GM21576 (cell line): ENCODE results near the gene RASA4B.
"Not testable (repeated sequence)": the region's sequence is repeated elsewhere in the genome, so short reads cannot be mapped to it uniquely, and the experiment has no call there.

Experiments used
- ATAC-seq: cut with Tn5 transposase; IDR thresholded peaks from one replicate; pipeline ENCODE4 v1.9.1; 2021; ENCODE audit warnings: mild to moderate bottlenecking, moderate library complexity; ENCODE audit not compliant: unreplicated experiment

Gene RASA4B

GRCh38 chr7:102512642-102513221, 4.8 kb downstream of the RASA4B start:
- ATAC-seq, result not testable (repeated sequence)

DNA sequence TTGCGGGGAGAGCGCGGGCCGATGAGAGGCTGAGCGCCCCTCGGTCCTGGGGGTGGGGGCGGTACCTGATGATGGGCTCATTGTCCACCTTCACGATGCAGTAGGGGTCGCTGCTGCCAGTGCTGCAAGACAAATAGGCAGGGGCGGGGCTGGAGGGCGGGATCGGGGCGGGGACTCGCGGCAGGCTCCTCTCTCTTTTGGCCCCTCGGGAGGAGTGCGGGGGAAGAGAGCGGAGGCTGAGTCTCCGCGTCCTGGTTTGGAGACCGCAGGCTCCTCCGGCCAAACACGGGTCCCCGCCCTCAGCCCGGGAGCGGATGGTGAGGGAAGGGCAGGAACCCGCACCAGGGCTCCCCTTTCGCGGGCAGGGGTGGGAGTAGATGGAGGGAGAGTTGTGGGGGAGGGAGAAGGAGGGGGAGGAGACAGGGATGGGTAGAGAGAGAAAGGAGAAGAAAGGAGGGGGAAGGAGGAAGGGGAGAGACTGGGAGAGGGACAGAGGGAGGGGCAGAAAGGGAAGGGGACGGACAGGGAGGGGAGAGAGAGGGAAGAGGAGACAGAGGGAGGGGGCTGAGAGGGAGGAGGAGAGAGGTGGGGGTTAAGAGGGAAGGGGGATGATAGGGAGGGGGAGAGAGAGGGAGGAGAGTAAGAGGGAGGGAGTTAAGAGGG, 5.6 kb downstream of the RASA4B start:
- peak; percentile 36 for ATAC-seq

GRCh38 chr7:102510575-102510974, 7.0 kb downstream of the RASA4B start:
- ATAC-seq, result not testable (repeated sequence)

DNA sequence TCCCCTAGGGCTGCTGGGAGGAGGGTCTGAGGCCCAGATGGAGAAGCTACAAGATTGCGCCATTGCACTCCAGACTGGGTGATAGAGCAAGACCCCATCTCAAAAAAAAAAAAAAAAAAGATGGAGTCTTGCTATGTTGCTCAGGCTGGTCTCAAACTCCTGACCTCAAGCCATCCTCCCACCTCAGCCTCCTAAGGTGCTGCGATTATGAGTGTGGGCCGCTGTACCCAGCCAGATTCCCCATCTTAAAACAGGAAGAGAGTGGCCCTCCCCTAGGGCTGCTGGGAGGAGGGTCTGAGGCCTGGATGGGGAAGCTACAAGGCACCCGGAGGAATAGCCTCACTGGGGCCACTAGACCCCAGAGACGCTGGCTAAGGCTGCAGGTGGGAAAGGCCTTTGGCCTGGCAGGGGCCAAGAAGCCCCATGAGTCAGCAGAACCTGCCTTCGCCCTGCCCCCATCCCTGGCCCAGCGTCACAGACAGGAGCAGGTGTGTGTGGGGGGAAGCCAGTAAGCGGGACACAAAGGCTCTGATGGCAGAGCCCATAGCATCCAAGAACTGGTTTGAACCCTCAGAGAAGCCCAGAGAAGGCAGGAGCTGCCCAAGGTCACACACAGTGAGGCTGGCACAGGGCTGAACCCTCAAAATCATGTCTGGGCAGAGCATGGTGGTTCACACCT, 10.0 kb downstream of the RASA4B start:
- ATAC-seq, result not testable (repeated sequence)

DNA sequence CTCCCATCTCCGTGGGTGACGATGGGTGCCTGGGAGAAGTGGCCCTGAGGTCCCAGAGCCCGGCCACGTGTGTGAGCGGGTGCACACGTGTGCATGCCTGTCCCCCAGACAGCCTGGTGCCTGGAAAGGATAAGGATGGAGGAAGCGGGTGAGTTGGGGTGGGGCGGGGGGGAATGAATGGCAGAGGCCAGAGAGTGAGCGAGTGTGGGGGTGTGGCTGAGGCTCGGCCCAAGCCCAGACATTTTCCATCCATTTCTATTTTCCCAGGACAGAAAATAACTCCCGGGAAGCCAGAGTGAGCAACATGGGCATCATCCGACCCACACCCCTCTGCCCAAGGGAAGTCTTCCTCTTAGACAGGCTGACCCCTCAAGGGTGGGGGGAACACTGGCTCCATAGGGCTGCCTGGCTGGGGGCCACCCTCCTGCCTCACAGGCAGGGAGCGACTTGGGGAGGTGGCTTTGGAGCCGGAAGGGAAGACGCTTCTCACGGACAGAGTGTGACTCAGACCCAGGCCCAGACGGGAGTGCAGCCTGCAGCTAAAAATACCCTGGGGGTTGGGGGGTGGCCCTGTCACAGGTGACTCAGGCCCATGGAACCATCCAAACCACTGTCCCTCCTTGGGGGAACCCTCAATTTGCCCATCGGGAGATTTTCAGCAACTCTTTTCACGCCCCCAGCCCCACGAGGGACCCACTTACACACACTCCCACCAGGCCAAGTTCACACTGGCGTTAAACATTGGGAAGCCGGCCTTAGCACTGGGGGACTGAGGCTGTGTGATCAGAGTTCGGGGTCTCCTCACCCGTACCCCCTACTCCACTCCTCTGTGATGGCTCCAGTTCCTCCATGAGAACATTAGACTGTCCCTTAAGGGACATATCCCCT, 12.0 kb downstream of the RASA4B start:
- ATAC-seq, result not testable (repeated sequence)

GRCh38 chr7:102503141-102503540, 14.4 kb downstream of the RASA4B start:
- not testable (repeated sequence) for ATAC-seq

DNA sequence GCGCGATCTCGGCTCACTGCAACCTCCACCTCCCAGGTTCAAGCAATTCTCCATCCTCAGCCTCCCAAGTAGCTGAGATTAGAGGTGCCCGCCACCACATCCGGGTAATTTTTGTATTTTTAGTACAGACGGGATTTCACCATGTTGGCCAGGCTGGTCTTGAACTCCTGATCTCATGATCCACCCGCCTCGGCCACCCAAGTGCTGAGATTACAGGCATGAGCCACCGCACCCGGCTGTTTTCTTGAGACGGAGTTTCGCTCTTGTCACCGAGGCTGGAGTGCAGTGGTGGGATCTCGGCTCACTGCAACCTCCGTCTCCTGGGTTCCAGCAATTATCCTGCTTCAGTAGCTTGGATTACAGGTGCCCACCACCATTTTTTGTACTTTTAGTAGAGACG, 19.3 kb downstream of the RASA4B start:
- ATAC-seq, result not testable (repeated sequence)

GRCh38 chr7:102497308-102497707, 20.3 kb downstream of the RASA4B start:
- ATAC-seq, result not testable (repeated sequence)

DNA sequence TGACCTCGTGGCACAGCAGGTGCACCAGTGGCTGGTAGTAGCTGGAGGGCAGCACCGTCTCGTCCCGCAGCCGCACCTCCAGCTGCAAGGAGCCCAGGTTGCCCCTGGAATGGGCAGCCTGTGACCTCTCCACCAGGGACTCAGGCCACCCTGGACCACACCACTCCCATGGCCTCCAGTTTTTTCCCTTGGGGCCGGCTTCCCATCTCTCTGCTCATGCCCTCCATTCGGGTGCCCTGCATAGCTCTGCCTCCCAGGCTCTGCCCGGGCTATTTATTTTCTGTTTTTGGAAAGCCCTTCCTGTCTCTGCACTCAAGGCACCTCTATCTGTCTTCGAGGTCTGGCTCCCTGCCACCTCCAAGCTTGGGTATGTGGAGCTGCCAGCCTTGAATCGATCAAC, 20.7 kb downstream of the RASA4B start:
- ATAC-seq, result not testable (repeated sequence)

- peak; percentile 45 for ATAC-seq
Measured at GRCh38 chr7:102494473-102495149, 23.0 kb downstream of the RASA4B start.

- ATAC-seq, result not testable (repeated sequence)
Measured at GRCh38 chr7:102494026-102494425, 23.6 kb downstream of the RASA4B start.

DNA sequence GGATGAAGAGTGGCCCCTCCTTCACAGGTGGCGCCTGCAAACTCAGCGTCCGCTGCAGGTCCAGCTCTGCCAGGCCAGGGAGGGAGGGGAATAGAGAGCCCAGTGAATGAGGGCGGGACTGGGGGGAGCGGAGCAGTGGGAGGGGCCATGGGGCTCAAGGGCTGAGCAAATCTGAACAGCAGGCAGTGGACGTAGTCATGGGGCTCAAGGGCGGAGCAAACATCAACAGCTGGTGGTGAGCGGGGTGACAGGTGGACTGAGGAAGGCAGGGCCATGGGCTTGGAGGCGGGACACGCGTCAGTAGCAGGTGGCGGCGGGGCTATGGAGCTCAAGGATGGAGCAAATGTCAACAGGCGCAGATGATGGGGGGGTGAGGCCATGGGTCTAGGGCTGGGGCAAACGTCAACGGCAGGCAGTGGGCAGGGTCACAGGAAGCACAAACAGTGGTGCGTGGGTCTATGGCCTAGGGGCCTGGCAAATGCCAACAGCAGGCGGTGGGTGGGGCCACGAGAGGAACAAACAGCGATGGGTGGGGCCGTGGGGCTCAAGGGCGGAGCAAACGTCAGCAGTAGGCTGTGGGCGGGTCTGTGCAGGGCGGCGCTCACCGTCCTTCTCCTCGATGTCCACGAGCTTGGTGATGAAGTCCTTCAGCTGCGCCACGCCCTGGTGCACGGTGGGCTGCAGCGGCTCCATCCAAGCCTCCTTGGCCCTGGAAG, 24.2 kb downstream of the RASA4B start:
- ATAC-seq, result peak; percentile 35

- peak; percentile 50 for ATAC-seq
Measured at GRCh38 chr7:102490529-102491075, 27.0 kb downstream of the RASA4B start.

GRCh38 chr7:102484317-102484716, 33.3 kb downstream of the RASA4B start:
- ATAC-seq, result not testable (repeated sequence)

- ATAC-seq, result not testable (repeated sequence)
Measured at GRCh38 chr7:102481962-102482361, 35.6 kb downstream of the RASA4B start.

DNA sequence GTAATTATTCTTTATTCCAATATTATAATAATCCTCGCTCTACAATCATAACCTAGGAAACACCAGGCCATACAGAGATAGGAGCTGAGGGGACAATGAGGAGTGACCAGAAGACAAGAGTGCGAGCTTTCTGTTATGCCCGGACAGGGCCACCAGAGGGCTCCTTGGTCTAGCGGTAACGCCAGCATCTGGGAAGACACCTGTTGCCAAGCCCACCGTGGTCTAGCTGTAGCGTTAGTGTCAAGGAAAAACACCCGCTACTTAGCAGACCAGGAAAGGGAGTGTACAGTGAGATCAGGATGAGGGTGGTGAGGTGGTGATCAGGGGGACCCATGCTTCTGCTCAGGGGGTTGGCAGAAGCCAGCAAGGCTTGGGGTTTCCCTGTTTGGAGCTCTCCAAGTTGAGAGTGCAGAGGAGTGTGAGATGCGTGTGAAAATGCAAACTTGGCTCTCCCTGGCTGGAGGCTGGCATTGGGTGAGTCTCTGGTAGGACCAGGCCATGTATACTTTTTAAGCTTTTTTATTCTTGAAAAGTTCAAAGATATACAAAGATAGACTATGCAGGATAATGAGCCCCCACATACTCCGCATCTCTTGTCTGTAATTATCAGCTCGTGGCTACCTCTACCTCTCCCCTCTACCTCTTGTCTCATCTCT, 37.5 kb downstream of the RASA4B start:
- not testable (repeated sequence) for ATAC-seq

DNA sequence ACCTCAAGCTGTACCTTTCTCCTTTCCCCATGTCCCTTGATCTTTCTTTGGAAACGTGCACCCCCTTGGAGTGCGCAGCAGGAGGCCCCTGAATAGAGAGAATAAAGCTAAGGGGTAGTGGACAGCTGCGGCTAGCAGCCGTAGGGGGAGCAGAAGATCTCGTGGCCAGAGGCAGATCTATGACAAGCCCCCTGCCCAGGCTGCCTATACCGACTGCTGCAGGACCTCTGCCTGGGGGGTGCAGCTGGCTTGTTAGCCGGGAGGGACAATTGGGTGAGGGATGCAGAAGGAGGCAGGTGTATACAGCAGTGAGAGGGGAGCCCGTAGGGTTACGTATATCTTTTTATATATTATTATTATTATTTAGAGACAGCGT, 38.4 kb downstream of the RASA4B start:
- peak; percentile 19 for ATAC-seq

GRCh38 chr7:102478314-102479208, 39.0 kb downstream of the RASA4B start, which contains the start of gene POLR2J:
Gene POLR2J, minus strand, starts transcription at chr7:102478922. Its CDS starts 62 bp downstream, at chr7:102478860.
- peak; percentile 85 for ATAC-seq
